ENCODE measurements around the gene CANT1.

DNA sequence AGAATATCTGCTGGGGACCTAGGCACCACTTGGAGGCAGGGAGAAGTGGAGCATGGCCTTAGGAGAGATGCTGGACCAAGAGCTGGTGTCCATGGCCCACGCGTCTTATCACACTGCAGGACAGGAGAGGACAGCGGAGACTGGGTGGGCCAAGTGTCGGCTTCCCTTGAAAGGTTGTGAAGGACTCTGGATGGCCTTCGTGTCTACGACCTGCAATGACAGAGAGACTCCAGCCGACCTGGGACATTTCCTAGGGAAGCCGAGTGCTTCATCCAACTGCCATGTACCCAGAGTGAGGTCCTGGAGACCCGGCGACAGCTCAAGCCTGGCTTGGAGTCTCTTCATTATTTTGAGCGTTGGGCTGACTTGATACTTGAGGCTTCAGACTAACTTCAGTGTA is 34.9 kb upstream of the CANT1 start:
- TF ChIP-seq KLF13 (CRISPR knock-in tag; IDR thresholded peaks at IDR 0.05): no peak
- no peak for TF ChIP-seq POLR2AphosphoS5 (IDR thresholded peaks at IDR 0.05; ENCODE audit: low read depth, low read length)
- TF ChIP-seq ZFX (CRISPR knock-in tag; IDR thresholded peaks at IDR 0.05; ENCODE audit: low read depth): no peak
- no peak for TF ChIP-seq PAX8 (CRISPR knock-in tag; IDR thresholded peaks at IDR 0.05; ENCODE audit: borderline replicate concordance)
- no peak for TF ChIP-seq ZNF354B (CRISPR knock-in tag; IDR thresholded peaks at IDR 0.05)
- TF ChIP-seq ZNF816 (CRISPR knock-in tag; IDR thresholded peaks at IDR 0.05; ENCODE audit: borderline replicate concordance): no peak
- TF ChIP-seq, protein P1, sequence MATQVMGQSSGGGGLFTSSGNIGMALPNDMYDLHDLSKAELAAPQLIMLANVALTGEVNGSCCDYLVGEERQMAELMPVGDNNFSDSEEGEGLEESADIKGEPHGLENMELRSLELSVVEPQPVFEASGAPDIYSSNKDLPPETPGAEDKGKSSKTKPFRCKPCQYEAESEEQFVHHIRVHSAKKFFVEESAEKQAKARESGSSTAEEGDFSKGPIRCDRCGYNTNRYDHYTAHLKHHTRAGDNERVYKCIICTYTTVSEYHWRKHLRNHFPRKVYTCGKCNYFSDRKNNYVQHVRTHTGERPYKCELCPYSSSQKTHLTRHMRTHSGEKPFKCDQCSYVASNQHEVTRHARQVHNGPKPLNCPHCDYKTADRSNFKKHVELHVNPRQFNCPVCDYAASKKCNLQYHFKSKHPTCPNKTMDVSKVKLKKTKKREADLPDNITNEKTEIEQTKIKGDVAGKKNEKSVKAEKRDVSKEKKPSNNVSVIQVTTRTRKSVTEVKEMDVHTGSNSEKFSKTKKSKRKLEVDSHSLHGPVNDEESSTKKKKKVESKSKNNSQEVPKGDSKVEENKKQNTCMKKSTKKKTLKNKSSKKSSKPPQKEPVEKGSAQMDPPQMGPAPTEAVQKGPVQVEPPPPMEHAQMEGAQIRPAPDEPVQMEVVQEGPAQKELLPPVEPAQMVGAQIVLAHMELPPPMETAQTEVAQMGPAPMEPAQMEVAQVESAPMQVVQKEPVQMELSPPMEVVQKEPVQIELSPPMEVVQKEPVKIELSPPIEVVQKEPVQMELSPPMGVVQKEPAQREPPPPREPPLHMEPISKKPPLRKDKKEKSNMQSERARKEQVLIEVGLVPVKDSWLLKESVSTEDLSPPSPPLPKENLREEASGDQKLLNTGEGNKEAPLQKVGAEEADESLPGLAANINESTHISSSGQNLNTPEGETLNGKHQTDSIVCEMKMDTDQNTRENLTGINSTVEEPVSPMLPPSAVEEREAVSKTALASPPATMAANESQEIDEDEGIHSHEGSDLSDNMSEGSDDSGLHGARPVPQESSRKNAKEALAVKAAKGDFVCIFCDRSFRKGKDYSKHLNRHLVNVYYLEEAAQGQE (IDR thresholded peaks at IDR 0.05; ENCODE audit: borderline replicate concordance in 1 of 2, low read depth in 1 of 2, low read length in 2 of 2): no peak
